ENCODE data around the gene PCGF1.
"Not testable (repeated sequence)": the region's sequence is repeated elsewhere in the genome, so short reads cannot be mapped to it uniquely, and the experiment has no call there.

The PCGF1 gene

GRCh38 chr2:74488643-74489481 lies 18.6 kb downstream of the PCGF1 start:
- in situ Hi-C loops (cut with HindIII; ENCODE audit: low pct_ligation_motif_present, low pct_unique_long_range_greater_than_20kb, low sequenced_read_pairs) = no loop called here
- no peak for DNase-seq

DNA sequence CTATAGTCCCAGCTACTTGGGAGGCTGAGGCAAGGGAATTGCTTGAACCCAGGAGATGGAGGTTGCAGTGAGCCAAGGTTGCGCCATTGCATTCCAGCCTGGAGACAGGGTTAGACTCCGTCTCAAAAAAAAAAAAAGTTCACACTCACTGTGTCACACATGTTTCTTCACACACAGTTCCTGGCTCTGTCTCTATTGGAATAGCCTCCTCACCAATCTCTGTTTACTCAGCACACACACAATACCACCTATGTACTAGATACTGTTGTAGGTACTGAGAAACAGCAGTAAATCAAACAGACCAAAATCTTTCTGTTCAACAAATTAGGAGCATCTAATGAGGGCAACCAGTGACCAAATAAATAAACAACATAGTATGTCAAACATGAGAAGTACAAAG lies 21.4 kb downstream of the PCGF1 start:
- DNase-seq = no peak
- in situ Hi-C loops (cut with HindIII; ENCODE audit: low pct_ligation_motif_present, low pct_unique_long_range_greater_than_20kb, low sequenced_read_pairs) = no loop called here

GRCh38 chr2:74483675-74484164 lies 23.8 kb downstream of the PCGF1 start:
- in situ Hi-C loops (cut with HindIII; ENCODE audit: low pct_ligation_motif_present, low pct_unique_long_range_greater_than_20kb, low sequenced_read_pairs); DNase-seq: not testable (repeated sequence)

GRCh38 chr2:74482801-74483674 lies 24.5 kb downstream of the PCGF1 start, which contains the start of the genes CCDC142 and TTC31:
Gene CCDC142, minus strand, starts transcription at chr2:74482998. Its CDS starts 161 bp downstream, at chr2:74482837.
Gene TTC31, plus strand, starts transcription at chr2:74483081. Its CDS starts 15 bp downstream, at chr2:74483096.
- in situ Hi-C loops (cut with HindIII; ENCODE audit: low pct_ligation_motif_present, low pct_unique_long_range_greater_than_20kb, low sequenced_read_pairs) = no loop called here
- peak; percentile 96 for DNase-seq

GRCh38 chr2:74481961-74482800 lies 25.3 kb downstream of the PCGF1 start:
- no peak for DNase-seq
- in situ Hi-C loops (cut with HindIII; ENCODE audit: low pct_ligation_motif_present, low pct_unique_long_range_greater_than_20kb, low sequenced_read_pairs) = no loop called here

- no peak for DNase-seq
- in situ Hi-C loops (cut with HindIII; ENCODE audit: low pct_ligation_motif_present, low pct_unique_long_range_greater_than_20kb, low sequenced_read_pairs) = no loop called here
These were observed 26.1 kb downstream of the PCGF1 start for GRCh38 chr2:74481431-74481830.

DNA sequence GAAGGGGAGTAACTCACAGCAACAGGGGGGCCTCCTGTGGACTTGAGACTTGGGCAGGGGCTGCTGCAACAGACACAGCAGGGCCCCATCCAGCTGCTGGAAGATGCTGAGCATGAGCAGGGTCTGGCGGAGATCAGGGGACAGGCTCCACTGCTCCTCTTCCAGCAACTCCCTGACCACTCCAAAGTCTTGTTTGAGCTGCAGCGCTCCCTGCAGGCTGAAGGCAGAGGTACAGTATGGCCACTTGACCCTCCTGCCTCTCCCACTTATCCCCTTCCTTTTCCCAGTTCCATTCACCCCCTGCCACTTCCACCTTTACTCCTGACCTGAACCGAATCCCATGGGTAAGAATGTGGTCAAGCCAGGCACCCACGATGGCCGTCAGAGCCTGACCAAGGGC lies 32.6 kb downstream of the PCGF1 start:
- DNase-seq = no peak
- in situ Hi-C loops (cut with HindIII; ENCODE audit: low pct_ligation_motif_present, low pct_unique_long_range_greater_than_20kb, low sequenced_read_pairs) = no loop called here

GRCh38 chr2:74474481-74474880 lies 33.0 kb downstream of the PCGF1 start:
- DNase-seq = no peak
- in situ Hi-C loops (cut with HindIII; ENCODE audit: low pct_ligation_motif_present, low pct_unique_long_range_greater_than_20kb, low sequenced_read_pairs) = no loop called here

DNA sequence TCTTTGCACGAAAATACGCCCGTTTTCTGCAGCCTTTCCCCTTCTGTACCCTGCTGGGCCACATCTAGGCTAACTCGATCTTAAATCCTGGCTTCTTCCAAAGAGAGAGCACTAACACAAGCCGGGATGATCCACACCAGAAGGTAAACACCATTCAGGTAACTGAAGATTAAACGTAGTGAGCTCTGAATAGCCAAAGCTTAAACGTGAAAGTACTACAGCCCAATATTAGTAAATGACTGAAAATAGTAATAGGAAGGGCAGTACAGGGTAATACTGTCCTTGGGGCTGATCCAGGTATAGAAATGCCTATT lies 34.6 kb downstream of the PCGF1 start:
- no peak for DNase-seq
- in situ Hi-C loops (cut with HindIII; ENCODE audit: low pct_ligation_motif_present, low pct_unique_long_range_greater_than_20kb, low sequenced_read_pairs) = no loop called here

DNA sequence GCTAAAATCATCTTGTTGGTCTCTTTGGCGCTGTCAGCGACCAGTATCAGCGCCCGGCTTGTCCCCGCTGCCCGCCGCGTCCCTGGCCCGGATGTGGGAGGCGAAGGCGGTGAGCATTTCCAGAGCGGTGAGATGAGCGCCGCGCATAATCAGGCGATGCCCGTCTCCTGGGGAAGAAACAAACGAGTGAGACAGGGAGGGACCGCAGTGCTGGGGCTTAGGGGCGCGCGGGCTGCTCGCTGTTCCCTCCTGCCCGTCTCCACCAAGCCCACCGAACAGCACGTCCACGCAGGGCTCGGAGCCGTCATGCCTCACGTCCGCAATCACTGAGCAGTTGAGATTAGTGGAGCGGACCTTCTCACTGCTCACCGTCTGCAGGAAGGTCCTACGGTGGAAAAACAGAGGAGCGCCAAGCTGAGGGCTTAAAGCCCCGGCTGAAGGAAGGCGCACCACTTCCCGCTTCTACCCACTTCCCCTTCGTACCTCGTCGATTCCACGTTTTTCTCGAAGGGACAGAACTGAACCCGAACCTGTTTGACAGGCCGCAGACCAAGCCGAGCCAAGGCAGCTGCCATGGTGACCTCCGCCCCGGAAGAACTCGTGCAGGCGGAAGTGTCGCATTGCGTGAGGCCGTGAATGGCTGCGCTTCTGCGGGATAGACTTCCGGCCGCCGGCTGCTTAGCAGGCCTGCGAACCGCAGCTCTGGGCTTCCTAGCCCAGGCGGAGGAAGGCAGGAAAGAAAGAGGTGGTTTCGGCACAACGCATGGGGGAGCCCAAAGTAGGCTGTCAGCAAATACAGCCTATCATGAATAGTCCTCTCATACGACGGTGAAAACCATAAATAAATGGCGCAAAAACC lies 35.2 kb downstream of the PCGF1 start, which contains the start of gene MRPL53:
Gene MRPL53, minus strand, starts transcription at position 595 of the 859 bp plus-strand sequence. Its CDS starts 20 bp downstream, at position 575.
- in situ Hi-C loops (cut with HindIII; ENCODE audit: low pct_ligation_motif_present, low pct_unique_long_range_greater_than_20kb, low sequenced_read_pairs) = no loop called here
- peak; percentile 96 for DNase-seq

DNA sequence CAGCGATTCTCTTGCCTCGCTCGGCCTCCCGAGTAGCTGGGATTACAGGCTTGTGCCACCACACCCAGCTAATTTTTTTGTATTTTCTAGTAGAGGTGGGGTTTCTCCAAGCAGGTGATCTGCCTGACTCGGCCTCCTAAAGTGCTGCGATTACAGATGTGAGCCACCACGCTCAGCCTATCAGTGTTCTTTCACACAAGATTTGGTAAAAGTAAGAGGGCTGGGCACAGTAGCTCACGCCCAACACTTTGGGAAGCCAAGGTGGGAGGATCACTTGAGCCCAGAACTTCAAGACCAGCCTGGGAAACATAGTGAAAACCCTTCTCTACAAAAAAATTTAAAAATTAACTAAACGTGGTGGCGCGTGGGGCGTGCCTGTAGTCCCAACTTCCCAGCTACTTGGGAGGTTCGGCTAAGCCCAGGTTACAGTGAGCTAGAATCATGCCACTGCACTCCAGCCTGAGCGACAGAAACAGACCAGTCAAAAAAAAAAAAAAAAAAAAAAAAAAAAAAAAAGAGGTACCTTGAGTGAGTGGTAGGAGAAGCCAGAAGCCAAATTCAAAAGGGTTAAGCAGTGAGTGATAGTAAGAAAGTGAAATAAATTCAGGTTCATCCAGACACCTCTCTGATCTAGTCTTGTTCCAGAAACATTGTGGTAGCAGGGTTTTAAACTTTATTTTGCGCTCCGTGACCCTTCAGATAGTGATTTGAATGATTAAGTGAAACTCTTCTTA lies 36.0 kb downstream of the PCGF1 start:
- peak; percentile 12 for DNase-seq
- in situ Hi-C loops (cut with HindIII; ENCODE audit: low pct_ligation_motif_present, low pct_unique_long_range_greater_than_20kb, low sequenced_read_pairs) = no loop called here

DNA sequence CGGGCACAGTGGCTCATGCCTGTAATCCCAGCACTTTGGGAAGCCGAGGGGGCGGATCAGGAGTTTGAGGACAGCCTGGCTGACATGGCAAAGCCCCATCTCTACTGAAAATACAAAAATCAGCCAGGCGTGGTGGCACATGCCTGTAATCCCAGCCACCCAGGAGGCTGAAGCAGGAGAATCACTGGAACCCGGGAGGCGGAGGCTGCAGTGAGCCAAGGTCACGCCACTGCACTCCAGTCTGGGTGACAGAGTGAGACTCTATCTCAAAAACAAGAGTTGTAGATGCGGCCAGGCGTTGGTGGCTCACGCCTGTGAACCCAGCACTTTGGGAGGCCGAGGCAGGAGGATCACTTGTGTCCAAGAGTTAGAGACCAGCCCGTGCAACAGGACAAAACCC lies 36.8 kb downstream of the PCGF1 start:
- DNase-seq; in situ Hi-C loops (cut with HindIII; ENCODE audit: low pct_ligation_motif_present, low pct_unique_long_range_greater_than_20kb, low sequenced_read_pairs): not testable (repeated sequence)

- in situ Hi-C loops (cut with HindIII; ENCODE audit: low pct_ligation_motif_present, low pct_unique_long_range_greater_than_20kb, low sequenced_read_pairs) = no loop called here
- no peak for DNase-seq
These were observed 43.1 kb downstream of the PCGF1 start for GRCh38 chr2:74464406-74464805.

- no peak for DNase-seq
- in situ Hi-C loops (cut with HindIII; ENCODE audit: low pct_ligation_motif_present, low pct_unique_long_range_greater_than_20kb, low sequenced_read_pairs) = no loop called here
These were observed 44.7 kb downstream of the PCGF1 start for GRCh38 chr2:74462786-74463105.

GRCh38 chr2:74462054-74462785 lies 45.3 kb downstream of the PCGF1 start:
- in situ Hi-C loops (cut with HindIII; ENCODE audit: low pct_ligation_motif_present, low pct_unique_long_range_greater_than_20kb, low sequenced_read_pairs) = no loop called here
- no peak for DNase-seq

- no peak for DNase-seq
- in situ Hi-C loops (cut with HindIII; ENCODE audit: low pct_ligation_motif_present, low pct_unique_long_range_greater_than_20kb, low sequenced_read_pairs) = no loop called here
These were observed 46.1 kb downstream of the PCGF1 start for GRCh38 chr2:74461187-74462053.
